PFSK-1 (cell line): ENCODE data around the gene CCDC12.

Source experiments
- FOXP2 ChIP-seq: optimal IDR thresholded peaks from 2 replicates; pipeline ENCODE3; 2011; ENCODE audit warnings: borderline replicate concordance, control low read depth, inconsistent platforms; ENCODE audit not compliant: insufficient read depth; ENCODE audit errors: extremely low read length, extremely low read depth
- POLR2AphosphoS5 ChIP-seq: IDR thresholded peaks from 2 replicates; pipeline ENCODE4 v1.6.1; 2012; ENCODE audit warnings: low read depth, mild to moderate bottlenecking, control low read depth, low read length, moderate library complexity
- REST ChIP-seq, 2 experiments: IDR thresholded peaks; 2 replicates each; pipeline versions ENCODE4 v1.6.1 to v1.8.0; 2011 to 2012; ENCODE audit warnings: low read depth in 2 of 2, low read length in 2 of 2, control low read depth in 1 of 2, inconsistent platforms in 1 of 2, mild to moderate bottlenecking in 1 of 2, moderate library complexity in 1 of 2; ENCODE audit not compliant: insufficient read depth in 1 of 2
- SIN3A ChIP-seq: IDR thresholded peaks from 2 replicates; pipeline ENCODE4 v1.6.1; 2012; ENCODE audit warnings: mild to moderate bottlenecking, low read length, moderate library complexity, borderline replicate concordance; ENCODE audit not compliant: insufficient read depth
- TAF1 ChIP-seq: IDR thresholded peaks from 2 replicates; pipeline ENCODE4 v1.6.1; 2012; ENCODE audit warnings: low read length, control low read depth, borderline replicate concordance; ENCODE audit not compliant: insufficient read depth

CCDC12 gene

GRCh38 chr3:47002171-47003055, 25.9 kb upstream of the CCDC12 start:
- TF ChIP-seq POLR2AphosphoS5 (no peak), FOXP2 (no peak), TAF1 (no peak), REST (IDR thresholded peaks at IDR 0.05; ENCODE audit: insufficient read depth in 1 of 2, low read depth in 2 of 2, low read length in 2 of 2) (no peak), SIN3A (no peak)

- no peak for TF ChIP-seq REST (IDR thresholded peaks at IDR 0.05; ENCODE audit: insufficient read depth in 1 of 2, low read depth in 2 of 2, low read length in 2 of 2)
- no peak for TF ChIP-seq SIN3A
- TF ChIP-seq TAF1 = no peak
- TF ChIP-seq FOXP2 = no peak
- no peak for TF ChIP-seq POLR2AphosphoS5
Measured at GRCh38 chr3:47001731-47002170, 25.2 kb upstream of the CCDC12 start.

- TF ChIP-seq SIN3A (no peak), FOXP2 (no peak), POLR2AphosphoS5 (no peak), REST (IDR thresholded peaks at IDR 0.05; ENCODE audit: insufficient read depth in 1 of 2, low read depth in 2 of 2, low read length in 2 of 2) (no peak), TAF1 (no peak)
Measured at GRCh38 chr3:47000922-47001730, 24.6 kb upstream of the CCDC12 start.

- no peak for TF ChIP-seq SIN3A
- no peak for TF ChIP-seq REST (IDR thresholded peaks at IDR 0.05; ENCODE audit: insufficient read depth in 1 of 2, low read depth in 2 of 2, low read length in 2 of 2)
- no peak for TF ChIP-seq POLR2AphosphoS5
- TF ChIP-seq FOXP2 = no peak
- TF ChIP-seq TAF1 = no peak
Measured at GRCh38 chr3:47000198-47000815, 23.8 kb upstream of the CCDC12 start.
